Mesenchymal stem cell (in vitro differentiated cells and primary cell): ENCODE measurements around the gene TENM3.

Experiments
- DNase-seq: peaks from one replicate; pipeline ENCODE4 v3.0.0-alpha.2; 2013
- H2AFZ ChIP-seq: one replicate; pipeline ENCODE4 v1.6.1; 2013; ENCODE audit warnings: low read depth, mild to moderate bottlenecking, control low read depth, inconsistent platforms, low read length, moderate library complexity
- H2AK5ac ChIP-seq: 2 replicates; pipeline ENCODE4 v1.6.1; 2013; ENCODE audit warnings: low read length, moderate library complexity, mild to moderate bottlenecking, inconsistent platforms; ENCODE audit not compliant: severe bottlenecking
- H2BK120ac ChIP-seq: one replicate; pipeline ENCODE4 v1.6.1; 2013; ENCODE audit warnings: low read depth, mild to moderate bottlenecking, inconsistent platforms, low read length, moderate library complexity
- H2BK12ac ChIP-seq, 2 experiments: one replicate each; pipeline ENCODE4 v1.6.1; 2013; ENCODE audit warnings: inconsistent platforms in 2 of 2, low read length in 2 of 2, mild to moderate bottlenecking in 2 of 2, moderate library complexity in 2 of 2, control low read depth in 1 of 2
- H2BK15ac ChIP-seq: one replicate; pipeline ENCODE4 v1.6.1; 2013; ENCODE audit warnings: mild to moderate bottlenecking, low read depth, inconsistent platforms; ENCODE audit not compliant: poor library complexity, severe bottlenecking
- H2BK5ac ChIP-seq: 2 replicates; pipeline ENCODE4 v1.6.1; 2013; ENCODE audit warnings: low read depth, mild to moderate bottlenecking, low read length, control low read depth, inconsistent platforms; ENCODE audit not compliant: poor library complexity, severe bottlenecking
- H3K14ac ChIP-seq, 2 experiments: one replicate each; pipeline ENCODE4 v1.6.1; 2013; ENCODE audit warnings: inconsistent platforms in 2 of 2, low read length in 2 of 2, control low read depth in 1 of 2, mild to moderate bottlenecking in 1 of 2, moderate library complexity in 1 of 2
- H3K18ac ChIP-seq, 2 experiments: one replicate each; pipeline ENCODE4 v1.6.1; 2013; ENCODE audit warnings: inconsistent platforms in 2 of 2, low read length in 2 of 2, control low read depth in 1 of 2, low read depth in 1 of 2, mild to moderate bottlenecking in 1 of 2
- H3K23ac ChIP-seq, 2 experiments: one replicate each; pipeline ENCODE4 v1.6.1; 2013; ENCODE audit warnings: inconsistent platforms in 2 of 2, low read length in 2 of 2, mild to moderate bottlenecking in 2 of 2, moderate library complexity in 2 of 2, control low read depth in 1 of 2
- H3K27ac ChIP-seq: 2 replicates; pipeline ENCODE4 v1.5.1; 2013; ENCODE audit warnings: mild to moderate bottlenecking, moderate library complexity, low read length, control low read depth, inconsistent platforms; ENCODE audit not compliant: poor library complexity, severe bottlenecking
- H3K27me3 ChIP-seq, 2 experiments: 2 replicates each; pipeline versions ENCODE4 v1.6.1 to v1.7.0; 2013; ENCODE audit warnings: low read length in 2 of 2, mild to moderate bottlenecking in 2 of 2, moderate library complexity in 2 of 2, control low read depth in 1 of 2, inconsistent platforms in 1 of 2; ENCODE audit not compliant: control insufficient read depth in 1 of 2, insufficient read depth in 1 of 2
- H3K36me3 ChIP-seq, 2 experiments: 2 replicates each; pipeline versions ENCODE4 v1.6.1 to v1.7.0; 2013; ENCODE audit warnings: low read length in 2 of 2, control low read depth in 1 of 2, inconsistent platforms in 1 of 2, low read depth in 1 of 2, mild to moderate bottlenecking in 1 of 2; ENCODE audit not compliant: insufficient read depth in 2 of 2, control insufficient read depth in 1 of 2
- H3K4ac ChIP-seq, 2 experiments: one replicate each; pipeline ENCODE4 v1.6.1; 2013; ENCODE audit warnings: inconsistent platforms in 2 of 2, low read length in 2 of 2, mild to moderate bottlenecking in 2 of 2, moderate library complexity in 2 of 2, control low read depth in 1 of 2, low read depth in 1 of 2
- H3K4me1 ChIP-seq: 2 replicates; pipeline ENCODE4 v1.6.1; 2013; ENCODE audit warnings: low read depth, low read length, control low read depth; ENCODE audit not compliant: control insufficient read depth, insufficient read depth
- H3K4me2 ChIP-seq: 2 replicates; pipeline ENCODE4 v1.6.1; 2013; ENCODE audit warnings: low read length, mild to moderate bottlenecking, inconsistent platforms; ENCODE audit not compliant: poor library complexity, severe bottlenecking
- H3K4me3 ChIP-seq, 2 experiments: 2 replicates each; pipeline versions ENCODE4 v1.5.1 to v1.7.0; 2013; ENCODE audit warnings: low read length in 2 of 2, mild to moderate bottlenecking in 2 of 2, control low read depth in 1 of 2, low read depth in 1 of 2; ENCODE audit not compliant: insufficient read depth in 1 of 2
- H3K79me1 ChIP-seq: replicated peaks from 2 replicates; pipeline ENCODE4 v1.6.1; 2013; ENCODE audit warnings: mild to moderate bottlenecking, control low read depth, low read length, inconsistent platforms; ENCODE audit not compliant: poor library complexity, severe bottlenecking
- H3K9ac ChIP-seq: 2 replicates; pipeline ENCODE4 v1.7.0; 2013; ENCODE audit warnings: mild to moderate bottlenecking, low read length, moderate library complexity
- H3K9me3 ChIP-seq: 2 replicates; pipeline ENCODE4 v1.7.0; 2013; ENCODE audit warnings: mild to moderate bottlenecking, low read length; ENCODE audit not compliant: control insufficient read depth
- H4K8ac ChIP-seq: one replicate; pipeline ENCODE4 v1.6.1; 2013; ENCODE audit warnings: inconsistent platforms, mild to moderate bottlenecking, low read length, moderate library complexity
- H4K91ac ChIP-seq: one replicate; pipeline ENCODE4 v1.6.1; 2013; ENCODE audit warnings: mild to moderate bottlenecking, low read length, inconsistent platforms
- whole genome bisulfite sequencing: methylation state at CpG from one replicate; pipeline ENCODE4 v1.1.7; 2013; ENCODE audit warnings: mixed read lengths; 5-methylcytosine and 5-hydroxymethylcytosine counted together

The TENM3 gene

GRCh38 chr4:182492423-182492822, 249.2 kb downstream of the TENM3 start:
- H2BK12ac ChIP-seq = no peak overlapping the region
- peaks cover 6% of the 10 kb centered on the region for H3K79me1 ChIP-seq
- peak overlapping the region; percentile 86 for H3K9ac ChIP-seq
- no peak overlapping the region for H3K18ac ChIP-seq
- no peaks in the 10 kb centered on the region for H3K27me3 ChIP-seq
- peak overlapping the region in 1 of 2 experiments; percentile 65 for H3K4me3 ChIP-seq
- DNase-seq = peak; percentile 42
- H3K9me3 ChIP-seq = peaks cover under 1% of the 10 kb centered on the region
- no peak overlapping the region for H4K91ac ChIP-seq
- no CpG with 5 or more reads among the region's 3 CpGs for WGBS
- H3K27ac ChIP-seq = no peak overlapping the region
- no peak overlapping the region for H2BK120ac ChIP-seq
- H3K36me3 ChIP-seq = no peaks in the 10 kb centered on the region
- H2AFZ ChIP-seq = no peak overlapping the region
- H3K4me1 ChIP-seq = peaks cover 3% of the 10 kb centered on the region
- no peak overlapping the region for H3K4me2 ChIP-seq
- no peak overlapping the region for H2AK5ac ChIP-seq
- no peak overlapping the region for H3K23ac ChIP-seq
- no peak overlapping the region for H4K8ac ChIP-seq
- no peak overlapping the region for H3K14ac ChIP-seq
- no peak overlapping the region for H2BK15ac ChIP-seq
- H2BK5ac ChIP-seq = no peak overlapping the region
- no peak overlapping the region for H3K4ac ChIP-seq

- H3K4me1 ChIP-seq = peaks cover 3% of the 10 kb centered on the region
- WGBS = 100% methylated on average over 2 of the region's 3 CpGs
- H3K23ac ChIP-seq = no peak overlapping the region
Observed at GRCh38 chr4:182493377-182493776, 250.2 kb downstream of the TENM3 start.

GRCh38 chr4:182494103-182494502, 250.9 kb downstream of the TENM3 start:
- Histone ChIP-seq H2BK120ac (no peak overlapping the region), H3K36me3 (no peaks in the 10 kb centered on the region), H3K27me3 (no peaks in the 10 kb centered on the region), H3K4me2 (no peak overlapping the region), H2BK12ac (no peak overlapping the region), H3K9ac (no peak overlapping the region), H3K4me1 (peaks cover 3% of the 10 kb centered on the region), H2AFZ (no peak overlapping the region), H3K27ac (no peak overlapping the region), H3K18ac (no peak overlapping the region), H4K8ac (no peak overlapping the region), H3K14ac (no peak overlapping the region), H3K9me3 (no peaks in the 10 kb centered on the region), H3K4me3 (no peak overlapping the region), H3K4ac (no peak overlapping the region), H3K79me1 (peaks cover 6% of the 10 kb centered on the region), H4K91ac (no peak overlapping the region), H2BK5ac (no peak overlapping the region), H2BK15ac (no peak overlapping the region), H2AK5ac (no peak overlapping the region), H3K23ac (no peak overlapping the region)
- 68% methylated on average over 1 of the region's 2 CpGs for WGBS
- no peak for DNase-seq

More at GRCh38 chr4:182493377-182493776, 250.2 kb downstream of the TENM3 start:
- Histone ChIP-seq H4K8ac (no peak overlapping the region), H3K9me3 (no peaks in the 10 kb centered on the region), H3K4me3 (no peak overlapping the region), H2BK120ac (no peak overlapping the region), H3K9ac (peak overlapping the region; percentile 86), H3K27me3 (no peaks in the 10 kb centered on the region), H3K14ac (no peak overlapping the region), H2BK5ac (no peak overlapping the region), H3K4ac (no peak overlapping the region), H3K36me3 (no peaks in the 10 kb centered on the region), H2BK12ac (no peak overlapping the region), H2AK5ac (no peak overlapping the region), H3K4me2 (no peak overlapping the region), H3K79me1 (peaks cover 6% of the 10 kb centered on the region), H3K18ac (no peak overlapping the region), H4K91ac (no peak overlapping the region), H2AFZ (no peak overlapping the region), H3K27ac (no peak overlapping the region), H2BK15ac (no peak overlapping the region)
- no peak for DNase-seq

GRCh38 chr4:182495031-182495430, 251.8 kb downstream of the TENM3 start:
- Histone ChIP-seq H3K4me3 (no peak overlapping the region), H2BK5ac (no peak overlapping the region), H2BK120ac (no peak overlapping the region), H3K9me3 (no peaks in the 10 kb centered on the region), H3K9ac (no peak overlapping the region), H3K4ac (no peak overlapping the region), H3K79me1 (peaks cover 7% of the 10 kb centered on the region), H2AFZ (no peak overlapping the region), H2BK12ac (no peak overlapping the region), H4K91ac (no peak overlapping the region), H3K23ac (no peak overlapping the region), H3K14ac (no peak overlapping the region), H3K18ac (no peak overlapping the region), H3K27ac (no peak overlapping the region), H3K27me3 (no peaks in the 10 kb centered on the region), H3K36me3 (no peaks in the 10 kb centered on the region), H2AK5ac (peak overlapping the region; percentile 51), H3K4me1 (peaks cover 3% of the 10 kb centered on the region), H3K4me2 (no peak overlapping the region), H2BK15ac (no peak overlapping the region), H4K8ac (no peak overlapping the region)
- 87% methylated on average over 5 of the region's 5 CpGs for whole genome bisulfite sequencing
- no peak for DNase-seq
